LNCAP (cell line): ENCODE measurements around the gene AIG1.

ENCODE experiments used
- CTCF ChIP-seq: fragments of 450-650 bp; IDR thresholded peaks from 2 replicates; pipeline ENCODE4 v1.5.1; 2017; ENCODE audit warnings: mild to moderate bottlenecking

AIG1 gene

GRCh38 chr6:143321491-143322086, 260.9 kb downstream of the AIG1 start:
- no peak for TF ChIP-seq CTCF

- TF ChIP-seq CTCF, result no peak
Observed at GRCh38 chr6:143322386-143322785, 261.7 kb downstream of the AIG1 start.

GRCh38 chr6:143323729-143324470, 263.2 kb downstream of the AIG1 start:
- no peak for TF ChIP-seq CTCF

GRCh38 chr6:143325379-143326140, 264.9 kb downstream of the AIG1 start:
- TF ChIP-seq CTCF, result no peak

GRCh38 chr6:143328876-143329275, 268.2 kb downstream of the AIG1 start:
- no peak for TF ChIP-seq CTCF

GRCh38 chr6:143329323-143329722, 268.6 kb downstream of the AIG1 start:
- TF ChIP-seq CTCF, result no peak

- TF ChIP-seq CTCF, result no peak
Observed at GRCh38 chr6:143331362-143331761, 270.7 kb downstream of the AIG1 start.
